ENCODE measurements around the gene SNRNP48. TPM values are rescaled to one million over a fixed set of nuclear protein-coding genes. Genes with fewer than 3 reads are reported as not detected.

SNRNP48 gene
- total and polyA plus RNA-seq, 2 of the 4 experiments (the other 2 are of a cell fraction): 5.2 to 6.2 TPM

DNA sequence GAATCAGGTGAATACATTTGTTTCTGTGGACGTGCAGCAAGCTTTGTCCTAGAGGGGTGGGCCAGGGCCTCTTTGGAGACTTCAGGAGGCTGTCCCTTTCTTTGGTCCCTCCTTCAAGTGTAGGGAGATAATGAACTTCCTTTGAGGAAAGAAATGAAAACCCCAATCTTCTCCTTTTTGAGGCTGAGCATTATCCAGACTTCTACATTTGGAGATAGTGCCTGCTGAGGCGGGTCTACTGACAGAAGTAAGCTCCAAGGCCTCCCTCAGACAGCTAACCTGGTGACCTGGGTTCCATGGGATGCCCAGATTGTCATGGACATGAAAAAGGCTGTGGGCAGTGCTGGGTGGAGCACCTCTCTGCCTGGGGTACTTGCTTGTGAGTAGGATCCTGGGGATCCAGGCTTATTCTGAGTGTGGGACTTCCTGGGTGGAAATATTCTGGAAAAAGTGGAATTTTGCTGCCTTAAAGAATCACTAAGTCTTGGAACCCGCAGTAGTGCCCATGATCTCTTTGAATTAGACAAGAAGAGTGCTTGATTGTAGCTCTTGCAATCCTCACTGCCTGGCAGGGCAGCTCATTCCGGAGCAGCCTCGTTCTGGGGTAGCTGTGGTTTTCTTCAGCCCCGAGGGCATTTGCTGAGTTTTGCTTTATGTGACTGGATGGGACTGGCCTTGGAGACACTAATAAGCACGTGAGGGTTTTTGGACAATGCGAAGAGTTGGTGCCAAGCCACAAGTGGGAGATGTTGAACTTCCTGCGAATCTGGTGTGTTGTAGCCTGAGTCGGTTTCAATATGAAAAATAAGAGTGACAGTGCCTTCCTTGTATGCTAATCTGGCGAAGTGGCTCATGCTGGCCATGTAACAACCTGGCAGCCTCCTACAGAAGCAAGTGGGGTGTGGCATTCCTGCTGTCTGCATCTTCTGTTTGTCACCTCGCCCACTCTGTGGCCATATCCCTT, 28.1 kb downstream of the SNRNP48 start:
- Histone ChIP-seq H2BK20ac (ENCODE audit: low read depth, low read length) (no peak overlapping the region), H3K23ac (ENCODE audit: low read depth, low read length) (no peak overlapping the region), H2BK120ac (ENCODE audit: low read depth, low read length) (no peak overlapping the region), H3K14ac (replicated peaks; ENCODE audit: low read depth, low read length) (no peak overlapping the region), H3K79me1 (ENCODE audit: low read depth in 1 of 2, low read length in 2 of 2) (no peaks in the 10 kb centered on the region), H2AFZ (replicated peaks; ENCODE audit: low read length, poor library complexity) (no peak overlapping the region), H3K36me3 (ENCODE audit: control insufficient read depth, insufficient read depth, low read length) (peaks cover 2% of the 10 kb centered on the region; the same call in 1 of the 2 replicates), H3K56ac (ENCODE audit: extremely low read depth, insufficient read depth, low read length) (no peak overlapping the region), H3K4me3 (ENCODE audit: insufficient read depth, low read depth, low read length) (no peak overlapping the region), H4K20me1 (ENCODE audit: insufficient read depth, low read length) (no peaks in the 10 kb centered on the region), H2BK5ac (ENCODE audit: low read depth, low read length, poor library complexity, severe bottlenecking) (no peak overlapping the region), H3K4ac (ENCODE audit: low read depth, low read length) (0 out of 2 replicates have a peak overlapping the region, but pooled peaks have one; percentile 9), H2AK5ac (ENCODE audit: low read depth, low read length) (no peak overlapping the region), H4K5ac (ENCODE audit: low read depth, low read length) (no peak overlapping the region), H2BK15ac (ENCODE audit: low read depth, low read length) (no peak overlapping the region), H3K9me3 (ENCODE audit: control insufficient read depth, insufficient read depth, low read length) (no peaks in the 10 kb centered on the region), H2AK9ac (replicated peaks; ENCODE audit: low read depth, low read length, poor library complexity) (no peak overlapping the region), H3K27me3 (ENCODE audit: control insufficient read depth, insufficient read depth, low read length) (0 out of 2 replicates have a peak, but pooled peaks cover 1% of the 10 kb centered on the region), H3K4me2 (ENCODE audit: low read depth, low read length) (no peak overlapping the region), H3K4me1 (ENCODE audit: control insufficient read depth, insufficient read depth, low read length) (peaks cover 4% of the 10 kb centered on the region; the same call in 1 of the 2 replicates), H3K18ac (ENCODE audit: low read depth, low read length) (no peak overlapping the region), H3K27ac (ENCODE audit: insufficient read depth, low read length) (no peak overlapping the region), H4K8ac (ENCODE audit: low read depth in 2 of 2, low read length in 2 of 2) (no peak overlapping the region), H3K9me1 (ENCODE audit: insufficient read depth, low read length) (no peaks in the 10 kb centered on the region), H3K9ac (ENCODE audit: low read depth, low read length) (no peak overlapping the region), H4K91ac (ENCODE audit: insufficient read depth, low read depth, low read length) (no peak overlapping the region)
- intact Hi-C loops (cut with micrococcal nuclease): loop anchor here (5.0 kb wide), 3 partner anchors 389 to 941 kb away; no protein-coding TSS in a partner anchor
- BruUV-seq (replicated peaks): no TSS peak
- ATAC-seq (ENCODE audit: low read depth) (no peak), DNase-seq (peak; percentile 32)
- in situ Hi-C loops (cut with MboI; ENCODE audit: low sequenced_read_pairs): loop anchor here (25.0 kb wide), 1 partner anchor 931 kb away; no protein-coding TSS in a partner anchor
- dilution Hi-C loops (cut with HindIII; ENCODE audit: low sequenced_read_pairs, unreplicated experiment): no loop called here
- CTCF ChIA-PET: interaction anchor here (1.5 to 1.6 kb wide), 2 partner anchors 13 to 343 kb away, joined by 3 read pairs; no protein-coding TSS in a partner anchor
- whole genome bisulfite sequencing, 2 experiments (ENCODE audit: extremely low coverage in 2 of 2, insufficient read length in 1 of 2): 65% methylated on average over 4 of the region's 12 CpGs; no CpG with 5 or more reads in 1 of the 2 experiments
- POLR2A ChIA-PET (ENCODE audit: unreplicated experiment): no interaction called here
- TF ChIP-seq, protein P1, sequence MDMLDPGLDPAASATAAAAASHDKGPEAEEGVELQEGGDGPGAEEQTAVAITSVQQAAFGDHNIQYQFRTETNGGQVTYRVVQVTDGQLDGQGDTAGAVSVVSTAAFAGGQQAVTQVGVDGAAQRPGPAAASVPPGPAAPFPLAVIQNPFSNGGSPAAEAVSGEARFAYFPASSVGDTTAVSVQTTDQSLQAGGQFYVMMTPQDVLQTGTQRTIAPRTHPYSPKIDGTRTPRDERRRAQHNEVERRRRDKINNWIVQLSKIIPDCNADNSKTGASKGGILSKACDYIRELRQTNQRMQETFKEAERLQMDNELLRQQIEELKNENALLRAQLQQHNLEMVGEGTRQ (IDR thresholded peaks at IDR 0.05; ENCODE audit: low read depth, low read length): no peak
- no peak for TF ChIP-seq POLR2A (IDR thresholded peaks at IDR 0.05; ENCODE audit: low read depth, low read length)
- no peak for TF ChIP-seq SMC3 (IDR thresholded peaks at IDR 0.05; ENCODE audit: low read depth, low read length)
- TF ChIP-seq RAD21 (IDR thresholded peaks at IDR 0.05; ENCODE audit: low read length): no peak
- TF ChIP-seq FOS (IDR thresholded peaks at IDR 0.05; ENCODE audit: low read depth, low read length): no peak
- TF ChIP-seq NFE2L2 (IDR thresholded peaks at IDR 0.05; ENCODE audit: low read depth, low read length): no peak
- no peak for TF ChIP-seq CHD1 (IDR thresholded peaks at IDR 0.05; ENCODE audit: low read depth, low read length)
- no peak for TF ChIP-seq CEBPB (IDR thresholded peaks at IDR 0.05; ENCODE audit: low read depth, low read length)
- no peak for TF ChIP-seq MAFK (IDR thresholded peaks at IDR 0.05; ENCODE audit: low read depth, low read length)
- TF ChIP-seq MXI1 (IDR thresholded peaks at IDR 0.05; ENCODE audit: borderline replicate concordance, low read depth, low read length): no peak
- TF ChIP-seq BHLHE40 (IDR thresholded peaks at IDR 0.05; ENCODE audit: low read depth, low read length): no peak
- TF ChIP-seq CTCF (conservative IDR thresholded peaks at IDR 0.05; ENCODE audit: low read depth, low read length): no peak
- TF ChIP-seq RCOR1 (IDR thresholded peaks at IDR 0.05; ENCODE audit: insufficient replicate concordance, low read length): no peak
- TF ChIP-seq, protein P2, sequence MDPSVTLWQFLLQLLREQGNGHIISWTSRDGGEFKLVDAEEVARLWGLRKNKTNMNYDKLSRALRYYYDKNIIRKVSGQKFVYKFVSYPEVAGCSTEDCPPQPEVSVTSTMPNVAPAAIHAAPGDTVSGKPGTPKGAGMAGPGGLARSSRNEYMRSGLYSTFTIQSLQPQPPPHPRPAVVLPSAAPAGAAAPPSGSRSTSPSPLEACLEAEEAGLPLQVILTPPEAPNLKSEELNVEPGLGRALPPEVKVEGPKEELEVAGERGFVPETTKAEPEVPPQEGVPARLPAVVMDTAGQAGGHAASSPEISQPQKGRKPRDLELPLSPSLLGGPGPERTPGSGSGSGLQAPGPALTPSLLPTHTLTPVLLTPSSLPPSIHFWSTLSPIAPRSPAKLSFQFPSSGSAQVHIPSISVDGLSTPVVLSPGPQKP (IDR thresholded peaks at IDR 0.05; ENCODE audit: borderline replicate concordance, low read depth, low read length): no peak
